ENCODE results near the gene NMNAT3. TPM values are rescaled to one million over a fixed set of nuclear protein-coding genes. Genes with fewer than 3 reads are reported as not detected.

Gene NMNAT3
- total RNA-seq (10 to 100 TPM in 1 of 5 donors, 1 to 10 TPM in 4; 4.9 to 24.9 (median 7.2) TPM), polyA plus RNA-seq (1 to 10 TPM; 3.6 to 7.3 (median 6.9) TPM)
- long read RNA-seq, donor 1 = 0 reads
- long read RNA-seq, donor 2 = 0 reads
- long read RNA-seq, donor 3, partial matches to known transcripts = 0 of 1 reads
- long read RNA-seq, donor 3, other reads (novel, unspliced or antisense) = 0 of 1 reads
- long read RNA-seq, donor 4 = 0 reads
- long read RNA-seq, donor 5, partial matches to known transcripts = 0 of 1 reads
- long read RNA-seq, donor 5, other reads (novel, unspliced or antisense) = 0 of 1 reads
- long read RNA-seq, donor 6 = 0 reads
- long read RNA-seq, donor 7, partial matches to known transcripts = 0 of 2 reads
- long read RNA-seq, donor 7, other reads (novel, unspliced or antisense) = 0 of 2 reads
- long read RNA-seq, donor 8 = 0 reads
- long read RNA-seq, donor 9 = 0 reads
- long read RNA-seq, donor 10 = 0 reads

GRCh38 chr3:139677388-139678155, at the start of gene NMNAT3:
Gene NMNAT3 (minus strand): TSS chr3:139677972. CDS start chr3:139627724, 50,248 bp downstream.
- peak within 1 kb of the TSS; percentile 74 to 93 (median 78) for H3K4me3 ChIP-seq
- WGBS, 5 donors = 0 to 2% (median 1%) methylated on average over 41 to 65 of the region's 65 CpGs
- peak; percentile 88 to 95 for DNase-seq
- peak within 1 kb of the TSS; percentile 72 to 81 (median 77) for H3K27ac ChIP-seq
- no peaks in the 10 kb centered on the region for H3K9me3 ChIP-seq
- H3K27me3 ChIP-seq = no peaks in the 10 kb centered on the region
- H3K36me3 ChIP-seq = no peaks in the 10 kb centered on the region
- peaks cover 7 to 23% (median 13%) of the 10 kb centered on the region in 4 donors for H3K4me1 ChIP-seq
- intact Hi-C loops (cut with DNase I; ENCODE audit: low total_unique reads) = no loop called here
- no peak for TF ChIP-seq POLR2A (IDR thresholded peaks at IDR 0.05)
- TF ChIP-seq CTCF (IDR thresholded peaks at IDR 0.05) = no peak
- no peak for TF ChIP-seq EP300 (IDR thresholded peaks at IDR 0.05)
- TF ChIP-seq POLR2AphosphoS5 (IDR thresholded peaks at IDR 0.05) = no peak

GRCh38 chr3:139721370-139721769, 43.6 kb upstream of the NMNAT3 start:
- no peak for DNase-seq
- no peak overlapping the region for H3K27ac ChIP-seq
- 48 to 83% (median 68%) methylated on average over 1 of the region's 1 CpG for WGBS, 5 donors
- intact Hi-C loops (cut with DNase I; ENCODE audit: low total_unique reads) = no loop called here
- no peak for TF ChIP-seq EP300 (IDR thresholded peaks at IDR 0.05)
- no peak for TF ChIP-seq POLR2AphosphoS5 (IDR thresholded peaks at IDR 0.05)
- TF ChIP-seq POLR2A (IDR thresholded peaks at IDR 0.05) = no peak
- no peak for TF ChIP-seq CTCF (IDR thresholded peaks at IDR 0.05)
- no peaks in the 10 kb centered on the region for H3K9me3 ChIP-seq
- no peaks in the 10 kb centered on the region for H3K27me3 ChIP-seq
- H3K4me3 ChIP-seq = no peak overlapping the region
- no peaks in the 10 kb centered on the region for H3K4me1 ChIP-seq
- H3K36me3 ChIP-seq = no peaks in the 10 kb centered on the region

GRCh38 chr3:139718415-139718814, 40.6 kb upstream of the NMNAT3 start:
- TF ChIP-seq CTCF (IDR thresholded peaks at IDR 0.05) = peak in 1 of 7 experiments; percentile 7
- TF ChIP-seq EP300 (IDR thresholded peaks at IDR 0.05) = no peak
- Histone ChIP-seq H3K27me3 (no peaks in the 10 kb centered on the region), H3K36me3 (no peaks in the 10 kb centered on the region), H3K4me1 (no peaks in the 10 kb centered on the region), H3K27ac (no peak overlapping the region), H3K9me3 (no peaks in the 10 kb centered on the region), H3K4me3 (no peak overlapping the region)
- intact Hi-C loops (cut with DNase I; ENCODE audit: low total_unique reads) = no loop called here
- 36 to 53% (median 47%) methylated on average over 3 of the region's 3 CpGs for WGBS, 5 donors
- DNase-seq = peak in 1 of 2 donors; percentile 53

GRCh38 chr3:139716908-139717485, 39.2 kb upstream of the NMNAT3 start:
- H3K36me3 ChIP-seq = no peaks in the 10 kb centered on the region
- no peaks in the 10 kb centered on the region for H3K9me3 ChIP-seq
- no peaks in the 10 kb centered on the region for H3K4me1 ChIP-seq
- intact Hi-C loops (cut with DNase I; ENCODE audit: low total_unique reads) = no loop called here
- WGBS, 5 donors = 30 to 41% (median 34%) methylated on average over 3 of the region's 3 CpGs
- H3K27me3 ChIP-seq = no peaks in the 10 kb centered on the region
- TF ChIP-seq POLR2AphosphoS5 (IDR thresholded peaks at IDR 0.05) = no peak
- no peak for DNase-seq
- no peak overlapping the region for H3K27ac ChIP-seq
- no peak overlapping the region for H3K4me3 ChIP-seq

All from stomach (tissue), 19 donors.